Transverse colon (tissue), 4 donors: ENCODE results near the gene SSBP4. TPM values are rescaled to one million over a fixed set of nuclear protein-coding genes. Genes with fewer than 3 reads are reported as not detected.
A peak's percentile ranks its signal among the peaks of the same experiment; 100 is the strongest.

Experiments used
- DNase-seq: peaks from one replicate; pipeline ENCODE4 v3.0.0-alpha.2; 2019
- H3K27ac ChIP-seq, 4 donors: fragments of 200-600 bp; sonication (generic); 2 replicates each; pipeline ENCODE4 v1.5.1; 2016 to 2018; ENCODE audit warnings: inconsistent platforms in 4 of 4
- H3K27me3 ChIP-seq: fragments of 200-600 bp; sonication (generic); 2 replicates; pipeline ENCODE4 v1.5.1; 2017; ENCODE audit warnings: inconsistent platforms
- H3K36me3 ChIP-seq, 4 donors: fragments of 200-600 bp; sonication (generic); 2 replicates each; pipeline ENCODE4 v1.5.1; 2017 to 2019; ENCODE audit warnings: inconsistent platforms in 4 of 4
- H3K4me1 ChIP-seq, 4 donors: fragments of 200-600 bp; sonication (generic); 2 replicates each; pipeline ENCODE4 v1.5.1; 2017 to 2020; ENCODE audit warnings: inconsistent platforms in 4 of 4
- H3K4me3 ChIP-seq, 4 donors: fragments of 200-600 bp; sonication (generic); 1 replicate in 1 of 4; 2 replicates in 3 of 4; pipeline versions ENCODE4 v1.5.1 to v1.6.1; 2017 to 2019; ENCODE audit warnings: inconsistent platforms in 4 of 4
- H3K9me3 ChIP-seq, 2 donors: fragments of 200-600 bp; sonication (generic); 2 replicates each; pipeline ENCODE4 v1.5.1; 2017 to 2019; ENCODE audit warnings: inconsistent platforms in 2 of 2
- EP300 ChIP-seq: sonication (generic); formaldehyde crosslinking; IDR thresholded peaks from one replicate; pipeline ENCODE4 v1.6.1; 2017; ENCODE audit warnings: antibody characterized with exemption, low read depth
- POLR2A ChIP-seq: fragments of 450-650 bp; IDR thresholded peaks from one replicate; pipeline ENCODE4 v1.6.1; 2016; ENCODE audit warnings: antibody characterized with exemption, mild to moderate bottlenecking, moderate library complexity
- POLR2AphosphoS5 ChIP-seq, 3 donors: sonication (generic); formaldehyde crosslinking; IDR thresholded peaks; one replicate each; pipeline ENCODE4 v1.6.1; 2016; ENCODE audit warnings: antibody characterized with exemption in 3 of 3
- WGBS, 2 donors: methylation state at CpG; one replicate each; pipeline ENCODE4 v1.1.5; 2018; ENCODE audit warnings: low coverage in 1 of 2; 5-methylcytosine and 5-hydroxymethylcytosine counted together
- in situ Hi-C, 4 donors: fragments of 200-750 bp; cut with MboI; loops; one replicate each; pipeline versions ENCODE4 v1.15.0 to v1.15.1; 2017; ENCODE audit warnings: low sequenced_read_pairs in 3 of 4, low pct_ligation_motif_present in 1 of 4, low pct_unique_long_range_greater_than_20kb in 1 of 4
- intact Hi-C: fragments of 100-400 bp; cut with DNase I; formaldehyde crosslinking; loops from one replicate; pipeline ENCODE4 v1.15.1; 2023; ENCODE audit warnings: low total_unique reads
- total RNA-seq, 4 donors: library from RNA; depleted of rRNA; stranded (reverse); fragments of >200 nt; gene quantifications; one replicate each; pipeline ENCODE4 v1.1.0, GENCODE V29; 2016
- TF ChIP-seq, protein P1 (sequence below), 5 experiments: fragments of 200-600 bp in 3 of 5; fragments of 450-650 bp in 2 of 5; sonication (generic) in 3 of 5; IDR thresholded peaks; 1 replicate in 2 of 5; 2 replicates in 3 of 5; pipeline ENCODE4 v1.5.1; 2016 to 2017; ENCODE audit warnings: antibody characterized with exemption in 5 of 5, inconsistent platforms in 3 of 5, mild to moderate bottlenecking in 2 of 5, moderate library complexity in 1 of 5

The SSBP4 gene
- total RNA-seq, 4 donors from 2014 or later, result 9.4 to 40.4 (median 32.2) TPM

DNA sequence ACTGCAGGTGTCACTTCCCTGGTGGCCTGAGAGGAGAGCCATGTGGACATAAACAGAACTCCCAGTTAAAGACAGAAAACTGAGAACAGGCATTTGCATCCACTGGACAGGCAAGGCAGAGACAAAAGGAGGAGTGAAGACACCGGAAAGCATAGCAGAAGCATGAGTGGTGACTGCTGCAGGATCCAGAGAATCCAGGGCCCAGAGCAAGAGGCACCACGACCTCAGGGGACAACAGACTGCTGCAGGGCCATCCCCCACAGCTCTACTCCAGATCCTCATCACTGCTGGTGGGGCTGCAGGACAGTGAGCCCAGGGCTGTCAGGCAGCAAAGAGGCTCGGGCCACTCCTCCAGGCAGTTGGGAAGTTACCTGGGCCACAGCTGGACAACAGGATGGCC lies 33.2 kb downstream of the SSBP4 start:
- Histone ChIP-seq H3K4me1 (peaks cover 0 to 16% (median 10%) of the 10 kb centered on the region in 4 donors), H3K27me3 (no peaks in the 10 kb centered on the region), H3K4me3 (no peak overlapping the region), H3K27ac (no peak overlapping the region), H3K9me3 (no peaks in the 10 kb centered on the region), H3K36me3 (peaks cover 0 to 21% (median 6%) of the 10 kb centered on the region in 4 donors)
- DNase-seq, result no peak
- intact Hi-C loops, result no loop called here
- in situ Hi-C loops, result loop anchor here (25.0 kb wide), 3 partner anchors 135 to 410 kb away; partner anchors contain the start of genes REX1BD (in 2 of the 4) and UPF1 (in 2 of the 4)
- 50 to 77% methylated on average over 1 to 3 of the region's 3 CpGs for WGBS, 2 donors
- no peak for TF ChIP-seq EP300
- TF ChIP-seq POLR2AphosphoS5 (IDR thresholded peaks at IDR 0.05), result no peak
- TF ChIP-seq POLR2A, result no peak
- TF ChIP-seq, protein P1, sequence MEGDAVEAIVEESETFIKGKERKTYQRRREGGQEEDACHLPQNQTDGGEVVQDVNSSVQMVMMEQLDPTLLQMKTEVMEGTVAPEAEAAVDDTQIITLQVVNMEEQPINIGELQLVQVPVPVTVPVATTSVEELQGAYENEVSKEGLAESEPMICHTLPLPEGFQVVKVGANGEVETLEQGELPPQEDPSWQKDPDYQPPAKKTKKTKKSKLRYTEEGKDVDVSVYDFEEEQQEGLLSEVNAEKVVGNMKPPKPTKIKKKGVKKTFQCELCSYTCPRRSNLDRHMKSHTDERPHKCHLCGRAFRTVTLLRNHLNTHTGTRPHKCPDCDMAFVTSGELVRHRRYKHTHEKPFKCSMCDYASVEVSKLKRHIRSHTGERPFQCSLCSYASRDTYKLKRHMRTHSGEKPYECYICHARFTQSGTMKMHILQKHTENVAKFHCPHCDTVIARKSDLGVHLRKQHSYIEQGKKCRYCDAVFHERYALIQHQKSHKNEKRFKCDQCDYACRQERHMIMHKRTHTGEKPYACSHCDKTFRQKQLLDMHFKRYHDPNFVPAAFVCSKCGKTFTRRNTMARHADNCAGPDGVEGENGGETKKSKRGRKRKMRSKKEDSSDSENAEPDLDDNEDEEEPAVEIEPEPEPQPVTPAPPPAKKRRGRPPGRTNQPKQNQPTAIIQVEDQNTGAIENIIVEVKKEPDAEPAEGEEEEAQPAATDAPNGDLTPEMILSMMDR (IDR thresholded peaks at IDR 0.05), result no peak

DNA sequence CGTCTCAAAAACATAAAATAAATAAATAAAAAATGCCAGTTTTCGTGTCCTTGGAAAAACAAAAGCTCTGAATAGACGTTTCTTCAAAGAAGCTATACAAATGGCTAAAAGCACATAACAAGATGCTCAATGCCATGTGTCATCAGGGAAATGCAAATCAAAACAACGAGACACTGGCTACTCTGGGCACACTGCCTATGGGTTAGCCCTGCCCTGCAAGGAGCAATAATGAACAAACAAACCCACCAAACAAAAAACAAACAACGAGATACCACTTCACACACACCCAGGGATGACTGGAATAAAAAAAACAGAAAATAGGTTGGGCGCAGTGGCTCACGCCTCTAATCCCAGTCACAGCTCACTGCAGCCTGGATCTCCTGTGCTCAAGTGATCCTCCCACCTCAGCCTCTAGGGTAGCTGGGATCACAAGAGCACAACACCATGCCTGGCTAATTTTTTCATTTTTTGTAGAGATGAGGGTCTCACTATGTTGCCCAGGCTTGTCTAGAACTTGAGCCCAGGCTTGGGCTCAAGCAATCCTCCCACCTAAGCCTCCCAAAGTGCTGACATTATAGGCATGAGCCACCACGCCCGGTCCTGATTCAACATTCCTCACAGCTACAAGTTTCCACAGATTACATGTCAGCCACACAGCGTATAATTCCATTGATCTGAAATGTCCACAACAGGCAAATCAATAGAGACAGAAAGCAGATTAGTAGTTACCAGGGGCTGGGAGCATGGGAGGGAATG lies 34.2 kb downstream of the SSBP4 start:
- Histone ChIP-seq H3K36me3 (peaks cover 0 to 21% (median 6%) of the 10 kb centered on the region in 4 donors), H3K27ac (no peak overlapping the region), H3K4me3 (no peak overlapping the region), H3K9me3 (no peaks in the 10 kb centered on the region), H3K27me3 (no peaks in the 10 kb centered on the region), H3K4me1 (peaks cover 0 to 18% (median 11%) of the 10 kb centered on the region in 4 donors)
- WGBS, 2 donors, result 75 to 82% methylated on average over 2 to 10 of the region's 10 CpGs
- in situ Hi-C loops (loop anchor here (25.0 kb wide), 3 partner anchors 134 to 409 kb away; partner anchors contain the start of genes REX1BD (in 2 of the 4) and UPF1 (in 2 of the 4)), intact Hi-C loops (no loop called here)
- no peak for DNase-seq
- TF ChIP-seq POLR2A, result no peak
- TF ChIP-seq, protein P1 (IDR thresholded peaks at IDR 0.05), result no peak
- no peak for TF ChIP-seq POLR2AphosphoS5 (IDR thresholded peaks at IDR 0.05)
- no peak for TF ChIP-seq EP300

DNA sequence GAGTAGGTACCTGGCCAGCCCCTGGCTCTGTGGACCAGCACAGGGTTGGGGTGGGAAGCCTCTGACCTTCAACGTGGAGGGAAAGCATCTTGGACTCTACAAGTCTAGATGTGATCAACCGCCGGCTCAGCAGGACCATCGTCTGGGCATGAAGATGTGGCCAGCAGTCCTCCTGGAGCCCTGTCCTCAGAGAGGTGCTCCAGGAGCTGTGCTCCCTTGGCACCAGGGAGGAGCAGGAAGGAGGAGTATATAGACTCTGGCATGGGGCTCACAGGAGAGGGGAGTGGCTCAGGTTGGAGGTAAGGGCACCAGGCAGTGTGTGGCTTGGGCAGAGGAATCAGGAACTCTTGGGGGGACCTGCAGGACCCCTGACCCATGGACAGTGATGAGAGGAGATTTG lies 37.1 kb downstream of the SSBP4 start:
- Histone ChIP-seq H3K9me3 (no peaks in the 10 kb centered on the region), H3K27me3 (no peaks in the 10 kb centered on the region), H3K4me3 (no peak overlapping the region), H3K4me1 (peaks cover 16 to 37% (median 28%) of the 10 kb centered on the region in 4 donors), H3K36me3 (peaks cover 0 to 3% (median 0%) of the 10 kb centered on the region in 4 donors), H3K27ac (peak overlapping the region; percentile 53 to 89 (median 58))
- in situ Hi-C loops, result loop anchor here (25.0 kb wide), 3 partner anchors 131 to 406 kb away; partner anchors contain the start of genes REX1BD (in 2 of the 4) and UPF1 (in 2 of the 4)
- no peak for DNase-seq
- 60 to 82% methylated on average over 1 to 4 of the region's 4 CpGs for WGBS, 2 donors
- TF ChIP-seq POLR2AphosphoS5 (IDR thresholded peaks at IDR 0.05) (no peak), EP300 (no peak), POLR2A (no peak)
- TF ChIP-seq, protein P1 (IDR thresholded peaks at IDR 0.05), result no peak
- intact Hi-C loops, result no loop called here

DNA sequence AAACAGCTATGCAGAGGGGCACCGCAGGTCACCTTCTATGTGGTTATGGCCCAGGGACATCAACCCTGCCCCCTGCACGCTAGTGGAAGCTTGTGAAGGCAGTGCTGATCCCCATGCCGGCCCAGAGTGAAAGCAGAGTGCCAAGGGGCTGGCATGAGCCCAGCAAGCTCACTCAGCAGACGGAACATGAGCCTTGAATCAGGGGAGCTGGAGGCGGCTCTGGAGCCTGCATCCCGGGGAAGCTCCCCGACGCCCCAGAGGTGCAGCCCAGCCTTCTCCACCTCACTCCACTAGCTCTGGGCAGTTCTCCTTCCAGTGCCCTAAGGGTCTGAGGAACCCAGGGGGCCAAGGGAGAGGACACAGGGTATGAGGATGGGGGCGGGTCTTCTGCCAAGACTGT lies 37.8 kb downstream of the SSBP4 start:
- Histone ChIP-seq H3K27ac (peak overlapping the region; percentile 53 to 89 (median 58)), H3K9me3 (no peaks in the 10 kb centered on the region), H3K27me3 (no peaks in the 10 kb centered on the region), H3K36me3 (peaks cover 0 to 6% (median 0%) of the 10 kb centered on the region in 4 donors), H3K4me3 (no peak overlapping the region), H3K4me1 (peaks cover 16 to 40% (median 33%) of the 10 kb centered on the region in 4 donors)
- peak; percentile 48 for DNase-seq
- in situ Hi-C loops, result loop anchor here (25.0 kb wide), 3 partner anchors 130 to 405 kb away; partner anchors contain the start of genes REX1BD (in 2 of the 4) and UPF1 (in 2 of the 4)
- 73 to 100% methylated on average over 2 to 9 of the region's 9 CpGs for WGBS, 2 donors
- intact Hi-C loops, result no loop called here
- TF ChIP-seq POLR2A, result no peak
- TF ChIP-seq EP300, result no peak
- TF ChIP-seq, protein P1 (IDR thresholded peaks at IDR 0.05), result no peak
- no peak for TF ChIP-seq POLR2AphosphoS5 (IDR thresholded peaks at IDR 0.05)
